HCT116 (cell line): ENCODE data around the gene MYH10. TPM values are rescaled to one million over a fixed set of nuclear protein-coding genes. Genes with fewer than 3 reads are reported as not detected.

Experiments used
- ATAC-seq: fragments of 200-7000 bp; cut with Tn5 transposase; 2 replicates; pipeline ENCODE4 v1.9.1; 2020; ENCODE audit warnings: mild to moderate bottlenecking, moderate library complexity
- BruUV-seq: library from RNA; stranded (reverse); fragments of 400-500 nt; replicated peaks from 2 replicates; lab custom pipeline; 2021; lab: Mats Ljungman, UMichigan
- CTCF ChIA-PET: fragments of 300-600 bp; sonication (Branson Sonifier 250); formaldehyde crosslinking; loops from one replicate; lab custom pipeline; 2021; ENCODE audit warnings: antibody characterized with exemption; lab: Charles Lee
- POLR2A ChIA-PET: fragments of 300-600, 350-600 bp; sonication (Branson Sonifier 250); formaldehyde crosslinking; loops from one replicate; lab custom pipeline; 2021; ENCODE audit warnings: antibody characterized with exemption; lab: Charles Lee
- RAD21 ChIA-PET, 2 experiments: fragments of 300-600 bp; sonication (Branson Sonifier 250); formaldehyde crosslinking; loops; one replicate each; lab custom pipeline; 2023; ENCODE audit warnings: low total read pairs in 2 of 2; ENCODE audit not compliant: uncharacterized antibody in 2 of 2, unreplicated experiment in 2 of 2, low non-redundant PET in 1 of 2; lab: Charles Lee
- DNase-seq: peaks from one replicate; pipeline ENCODE4 v3.0.0-alpha.2; 2010; ENCODE audit warnings: low read depth, low spot score
- H2AFZ ChIP-seq: fragments of 200-600 bp; shearing (Covaris generic), sonication (generic); 2 replicates; pipeline ENCODE4 v1.6.1; 2017; ENCODE audit warnings: low read depth, mixed run types, mixed read lengths, antibody characterized with exemption, low read length; ENCODE audit not compliant: poor library complexity, severe bottlenecking
- H3K27ac ChIP-seq: 2 replicates; pipeline ENCODE4 v1.5.1; 2012; ENCODE audit warnings: low read depth, low read length
- H3K27me3 ChIP-seq: fragments of 200-600 bp; sonication (generic); 2 replicates; pipeline ENCODE4 v1.6.1; 2016; ENCODE audit warnings: mixed run types, low read length, mixed read lengths; ENCODE audit not compliant: insufficient read depth
- H3K36me3 ChIP-seq, 2 experiments: fragments of 200-500 bp in 1 of 2; fragments of 200-600 bp in 1 of 2; sonication (Bioruptor generic) in 1 of 2; sonication (generic) in 1 of 2; 2 replicates each; pipeline versions ENCODE4 v1.5.1 to v1.6.1; 2014 to 2016; ENCODE audit warnings: low read length in 2 of 2, inconsistent platforms in 1 of 2, mixed read lengths in 1 of 2, mixed run types in 1 of 2; ENCODE audit not compliant: insufficient read depth in 2 of 2, control insufficient read depth in 1 of 2
- H3K4me1 ChIP-seq, 2 experiments: fragments of 200-600 bp in 1 of 2; sonication (generic) in 1 of 2; 2 replicates each; pipeline versions ENCODE4 v1.5.1 to v1.6.1; 2012 to 2017; ENCODE audit warnings: low read length in 2 of 2, inconsistent platforms in 1 of 2, mild to moderate bottlenecking in 1 of 2, mixed read lengths in 1 of 2, mixed run types in 1 of 2, moderate library complexity in 1 of 2; ENCODE audit not compliant: insufficient read depth in 2 of 2, control insufficient read depth in 1 of 2
- H3K4me2 ChIP-seq: fragments of 200-600 bp; sonication (generic); 2 replicates; pipeline ENCODE4 v1.6.1; 2017; ENCODE audit warnings: mixed run types, low read length, mixed read lengths
- H3K4me3 ChIP-seq, 2 experiments: fragments of 200-600 bp in 1 of 2; sonication (generic) in 1 of 2; replicated peaks in 1 of 2; 2 replicates each; pipeline ENCODE4 v1.5.1; 2011 to 2016; ENCODE audit warnings: low read length in 2 of 2, control low read depth in 1 of 2, low read depth in 1 of 2, mild to moderate bottlenecking in 1 of 2, mixed read lengths in 1 of 2, mixed run types in 1 of 2
- H3K79me2 ChIP-seq: fragments of 200-600 bp; sonication (generic); 2 replicates; pipeline ENCODE4 v1.6.1; 2017; ENCODE audit warnings: mild to moderate bottlenecking, mixed run types, low read length, moderate library complexity, mixed read lengths; ENCODE audit not compliant: insufficient read depth
- H3K9ac ChIP-seq: fragments of 200-600 bp; sonication (generic); 2 replicates; pipeline ENCODE4 v1.6.1; 2016; ENCODE audit warnings: low read length, mixed read lengths
- H3K9me2 ChIP-seq: fragments of 200-600 bp; sonication (generic), shearing (Covaris generic); 2 replicates; pipeline ENCODE4 v1.6.1; 2017; ENCODE audit warnings: mixed run types, mild to moderate bottlenecking, moderate library complexity; ENCODE audit not compliant: insufficient read depth
- H3K9me3 ChIP-seq, 2 experiments: fragments of 200-500 bp in 1 of 2; fragments of 200-600 bp in 1 of 2; sonication (Bioruptor generic) in 1 of 2; sonication (generic) in 1 of 2; 2 replicates each; pipeline ENCODE4 v1.6.1; 2014 to 2017; ENCODE audit warnings: low read length in 2 of 2, mixed read lengths in 2 of 2, inconsistent platforms in 1 of 2, low read depth in 1 of 2, mild to moderate bottlenecking in 1 of 2, mixed run types in 1 of 2, moderate library complexity in 1 of 2; ENCODE audit not compliant: control insufficient read depth in 1 of 2, insufficient read depth in 1 of 2
- H4K20me1 ChIP-seq: fragments of 200-600 bp; sonication (generic), shearing (Covaris generic); 2 replicates; pipeline ENCODE4 v1.6.1; 2017; ENCODE audit warnings: mixed run types, mild to moderate bottlenecking, moderate library complexity; ENCODE audit not compliant: insufficient read depth
- JUND ChIP-seq: IDR thresholded peaks from 2 replicates; pipeline ENCODE4 v1.6.1; 2012
- REST ChIP-seq: IDR thresholded peaks from 2 replicates; pipeline ENCODE4 v1.6.1; 2012; ENCODE audit warnings: low read depth
- TCF7L2 ChIP-seq: IDR thresholded peaks from 2 replicates; pipeline ENCODE4 v1.7.0; 2011; ENCODE audit warnings: borderline replicate concordance, inconsistent platforms; ENCODE audit not compliant: insufficient read depth, insufficient read length; ENCODE audit errors: extremely low read depth
- YY1 ChIP-seq: IDR thresholded peaks from 2 replicates; pipeline ENCODE4 v1.6.1; 2011; ENCODE audit warnings: low read length, low read depth, moderate library complexity, mild to moderate bottlenecking; ENCODE audit not compliant: insufficient replicate concordance; ENCODE audit errors: extremely low read depth
- intact Hi-C: fragments of 100-400 bp; cut with micrococcal nuclease; formaldehyde crosslinking; loops from 2 replicates; pipeline ENCODE4 v1.10.0; 2022
- total RNA-seq: library from RNA; stranded (reverse); gene quantifications from one replicate; pipeline ENCODE4 v1.2.1, GENCODE V29; 2021; ENCODE audit not compliant: unreplicated experiment
- TF ChIP-seq, protein P1 (sequence below): IDR thresholded peaks from 2 replicates; pipeline ENCODE4 v1.6.1; 2012

The MYH10 gene
- total RNA-seq, 1 experiment from 2014 or later = 39.2 TPM

DNA sequence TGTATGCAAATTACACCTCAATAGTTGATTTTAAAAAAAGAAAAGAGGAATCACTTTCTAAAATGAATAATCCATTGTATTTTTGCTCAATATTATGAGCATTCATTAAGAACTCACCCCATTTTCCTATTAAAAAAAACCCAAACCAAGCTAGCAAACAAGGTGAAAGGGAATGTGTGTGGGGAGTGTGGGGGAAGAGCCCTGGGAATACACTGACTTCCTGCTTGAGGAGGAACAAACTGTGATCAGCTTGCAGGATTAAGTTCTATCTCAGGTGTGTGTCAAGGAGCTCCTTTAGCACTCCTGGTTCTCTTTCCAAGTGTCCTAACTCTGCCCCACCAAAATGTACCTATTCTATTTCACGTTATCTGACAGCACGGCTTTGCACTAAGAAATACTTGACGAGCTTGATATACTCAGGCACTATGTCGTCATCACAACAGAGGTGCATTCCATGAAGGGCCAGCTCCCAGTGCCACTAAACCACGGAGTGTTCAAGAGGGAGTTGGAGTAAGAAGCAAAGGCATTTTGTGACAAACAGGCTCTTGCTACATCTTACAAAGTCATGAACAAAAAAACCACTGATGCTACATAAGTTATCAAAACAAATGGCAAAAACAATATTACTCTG lies 73.2 kb downstream of the MYH10 start:
- H3K4me2 ChIP-seq = no peak overlapping the region
- no peaks in the 10 kb centered on the region for H3K27me3 ChIP-seq
- no peak overlapping the region for H3K4me3 ChIP-seq
- intact Hi-C loops = no loop called here
- BruUV-seq = no TSS peak
- no peak for TF ChIP-seq YY1
- TF ChIP-seq JUND = no peak
- no peak for TF ChIP-seq TCF7L2
- TF ChIP-seq REST = no peak
- TF ChIP-seq, protein P1, sequence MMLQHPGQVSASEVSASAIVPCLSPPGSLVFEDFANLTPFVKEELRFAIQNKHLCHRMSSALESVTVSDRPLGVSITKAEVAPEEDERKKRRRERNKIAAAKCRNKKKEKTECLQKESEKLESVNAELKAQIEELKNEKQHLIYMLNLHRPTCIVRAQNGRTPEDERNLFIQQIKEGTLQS = no peak
- H3K27ac ChIP-seq = no peak overlapping the region
- no peaks in the 10 kb centered on the region for H3K9me3 ChIP-seq
- ATAC-seq (no peak), DNase-seq (no peak)
- H3K9ac ChIP-seq = no peak overlapping the region
- H3K4me1 ChIP-seq = peaks cover 3 to 12% of the 10 kb centered on the region in 2 experiments; a peak in 2 of 4 replicates
- H2AFZ ChIP-seq = no peak overlapping the region
- CTCF ChIA-PET = no interaction called here
- H3K9me2 ChIP-seq = no peaks in the 10 kb centered on the region
- RAD21 ChIA-PET = no interaction called here
- no peaks in the 10 kb centered on the region for H3K79me2 ChIP-seq
- H3K36me3 ChIP-seq = no peaks in the 10 kb centered on the region
- no peaks in the 10 kb centered on the region for H4K20me1 ChIP-seq
- POLR2A ChIA-PET = no interaction called here
